ENCODE measurements around the gene CAP2.

GRCh38 chr6:17588011-17588410 lies 194.6 kb downstream of the CAP2 start:
- TF ChIP-seq CTCF (IDR thresholded peaks at IDR 0.05), result no peak
- no peak for TF ChIP-seq POLR2A (IDR thresholded peaks at IDR 0.05)

Data from testis (tissue), 2 donors.